Measurements from ENCODE around the gene SETDB2. TPM values are rescaled to one million over a fixed set of nuclear protein-coding genes. Genes with fewer than 3 reads are reported as not detected.

Gene SETDB2
- total RNA-seq, 1 experiment from 2014 or later: 14.7 TPM

DNA sequence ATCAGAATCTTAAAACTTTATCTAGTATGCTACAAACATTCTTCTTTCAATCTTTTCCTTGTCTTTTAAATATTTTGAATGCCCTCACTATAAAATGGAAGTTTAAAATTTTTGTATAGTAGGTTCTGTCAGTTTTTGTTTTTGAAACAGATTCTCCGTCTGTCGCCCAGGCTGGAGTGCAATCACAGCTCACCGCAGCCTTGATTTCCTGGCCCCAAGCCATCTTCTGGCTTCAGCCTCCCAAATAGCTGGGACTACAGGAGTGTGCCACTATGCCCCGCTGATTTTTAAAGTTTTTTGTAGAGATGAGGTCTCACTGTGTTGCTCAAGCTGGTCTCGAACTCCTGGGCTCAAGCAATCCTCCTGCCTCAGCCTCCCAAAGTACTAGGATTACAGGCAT, 72.4 kb downstream of the SETDB2 start:
- no peaks in the 10 kb centered on the region for H3K4me1 Mint-ChIP-seq (ENCODE audit: low read depth, unreplicated experiment)
- H3K9me3 Mint-ChIP-seq (ENCODE audit: unreplicated experiment): no peaks in the 10 kb centered on the region
- no peak overlapping the region for H3K27ac Mint-ChIP-seq (ENCODE audit: unreplicated experiment)
- no TSS peak for BruUV-seq (replicated peaks)
- ChIA-PET CTCF (no interaction called here), POLR2A (interaction anchor here (0.6 kb wide), 1 partner anchor 45 kb away, joined by 9 read pairs; no protein-coding TSS in a partner anchor)
- no peak for TF ChIP-seq CTCF (IDR thresholded peaks at IDR 0.05; ENCODE audit: insufficient read depth in 1 of 2, low read depth in 1 of 2, low read length in 1 of 2, severe bottlenecking in 1 of 2, unreplicated experiment in 1 of 2)
- intact Hi-C loops (cut with micrococcal nuclease; ENCODE audit: unreplicated experiment): loop anchor here (5.0 kb wide), 1 partner anchor 91 kb away; no protein-coding TSS in a partner anchor
- H3K9me3 ChIP-seq: no peaks in the 10 kb centered on the region
- no peak overlapping the region for H3K4me3 Mint-ChIP-seq (ENCODE audit: unreplicated experiment)
- no peaks in the 10 kb centered on the region for H3K36me3 ChIP-seq (ENCODE audit: control insufficient read depth, insufficient read depth, low read length)
- no peaks in the 10 kb centered on the region for H3K4me1 ChIP-seq
- DNase-seq: no peak
- H3K27me3 Mint-ChIP-seq (ENCODE audit: insufficient read depth, unreplicated experiment): no peaks in the 10 kb centered on the region
- no peaks in the 10 kb centered on the region for H3K27me3 ChIP-seq (replicated peaks; ENCODE audit: control insufficient read depth, insufficient read depth, low read length)
- no peak overlapping the region for H3K4me3 ChIP-seq (ENCODE audit: low read depth, low read length)
- peaks cover 6% of the 10 kb centered on the region for H3K36me3 Mint-ChIP-seq (ENCODE audit: insufficient read depth, unreplicated experiment)

- no peak overlapping the region for H3K4me3 Mint-ChIP-seq (ENCODE audit: unreplicated experiment)
- H3K9me3 ChIP-seq: no peaks in the 10 kb centered on the region
- no peaks in the 10 kb centered on the region for H3K27me3 ChIP-seq (replicated peaks; ENCODE audit: control insufficient read depth, insufficient read depth, low read length)
- peaks cover 6% of the 10 kb centered on the region for H3K36me3 Mint-ChIP-seq (ENCODE audit: insufficient read depth, unreplicated experiment)
- no peaks in the 10 kb centered on the region for H3K9me3 Mint-ChIP-seq (ENCODE audit: unreplicated experiment)
- ChIA-PET POLR2A (no interaction called here), CTCF (interaction anchor here (0.7 kb wide), 1 partner anchor 15 kb away, joined by 3 read pairs; no protein-coding TSS in a partner anchor)
- H3K4me1 Mint-ChIP-seq (ENCODE audit: low read depth, unreplicated experiment): no peaks in the 10 kb centered on the region
- intact Hi-C loops (cut with micrococcal nuclease; ENCODE audit: unreplicated experiment): loop anchor here (1.0 to 5.0 kb wide), 2 partner anchors 90 to 216 kb away; no protein-coding TSS in a partner anchor
- no peaks in the 10 kb centered on the region for H3K36me3 ChIP-seq (ENCODE audit: control insufficient read depth, insufficient read depth, low read length)
- H3K4me1 ChIP-seq: no peaks in the 10 kb centered on the region
- H3K27me3 Mint-ChIP-seq (ENCODE audit: insufficient read depth, unreplicated experiment): no peaks in the 10 kb centered on the region
- BruUV-seq (replicated peaks): no TSS peak
- peak in 1 of 2 experiments; percentile 40 for DNase-seq
- H3K27ac Mint-ChIP-seq (ENCODE audit: unreplicated experiment): no peak overlapping the region
- H3K4me3 ChIP-seq (ENCODE audit: low read depth, low read length): no peak overlapping the region
- peak; percentile 37 to 64 for TF ChIP-seq CTCF (IDR thresholded peaks at IDR 0.05; ENCODE audit: insufficient read depth in 1 of 2, low read depth in 1 of 2, low read length in 1 of 2, severe bottlenecking in 1 of 2, unreplicated experiment in 1 of 2)
Measured at GRCh38 chr13:49517461-49517860, 73.4 kb downstream of the SETDB2 start.

DNA sequence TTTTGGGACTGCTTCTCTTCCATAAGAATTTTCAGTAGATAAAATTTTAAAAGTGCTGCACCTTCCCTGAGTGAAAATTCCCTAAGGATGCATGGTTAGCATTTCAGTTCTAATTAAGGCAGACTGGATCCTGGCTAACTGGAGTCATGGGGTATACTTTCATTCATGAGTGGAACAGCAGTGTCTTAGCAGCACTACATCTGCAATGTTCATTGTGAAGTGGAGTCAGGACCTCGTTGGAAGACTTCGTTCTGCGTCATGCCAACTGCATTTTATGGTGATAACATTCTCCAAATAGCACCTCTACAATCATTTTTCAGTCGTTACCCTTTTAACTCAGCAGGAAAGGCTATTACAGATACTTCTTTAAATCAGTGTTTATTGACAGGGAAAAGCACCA, 77.2 kb downstream of the SETDB2 start:
- H3K4me3 Mint-ChIP-seq (ENCODE audit: unreplicated experiment): no peak overlapping the region
- ChIA-PET POLR2A (no interaction called here), CTCF (no interaction called here)
- Histone ChIP-seq H3K9me3 (no peaks in the 10 kb centered on the region), H3K27me3 (replicated peaks; ENCODE audit: control insufficient read depth, insufficient read depth, low read length) (no peaks in the 10 kb centered on the region), H3K36me3 (ENCODE audit: control insufficient read depth, insufficient read depth, low read length) (no peaks in the 10 kb centered on the region), H3K4me1 (no peaks in the 10 kb centered on the region), H3K4me3 (ENCODE audit: low read depth, low read length) (no peak overlapping the region)
- no peaks in the 10 kb centered on the region for H3K9me3 Mint-ChIP-seq (ENCODE audit: unreplicated experiment)
- no peaks in the 10 kb centered on the region for H3K4me1 Mint-ChIP-seq (ENCODE audit: low read depth, unreplicated experiment)
- intact Hi-C loops (cut with micrococcal nuclease; ENCODE audit: unreplicated experiment): no loop called here
- no TSS peak for BruUV-seq (replicated peaks)
- H3K27ac Mint-ChIP-seq (ENCODE audit: unreplicated experiment): no peak overlapping the region
- peaks cover 6% of the 10 kb centered on the region for H3K36me3 Mint-ChIP-seq (ENCODE audit: insufficient read depth, unreplicated experiment)
- no peaks in the 10 kb centered on the region for H3K27me3 Mint-ChIP-seq (ENCODE audit: insufficient read depth, unreplicated experiment)
- no peak for DNase-seq
- no peak for TF ChIP-seq CTCF (IDR thresholded peaks at IDR 0.05; ENCODE audit: insufficient read depth in 1 of 2, low read depth in 1 of 2, low read length in 1 of 2, severe bottlenecking in 1 of 2, unreplicated experiment in 1 of 2)

All from Caco-2 (cell line).